Testis (tissue), 2 donors: ENCODE measurements around the gene QSOX2.

Experiments
- POLR2A ChIP-seq: fragments of 450-650 bp; IDR thresholded peaks from one replicate; pipeline ENCODE4 v1.6.1; 2017; ENCODE audit warnings: antibody characterized with exemption, mild to moderate bottlenecking, moderate library complexity
- TF ChIP-seq, protein P1 (sequence below), 3 experiments: fragments of 450-650 bp in 2 of 3; fragments of 200-600 bp in 1 of 3; sonication (generic) in 1 of 3; IDR thresholded peaks; one replicate each; pipeline ENCODE4 v1.5.1; 2016 to 2019; ENCODE audit warnings: antibody characterized with exemption in 3 of 3, mild to moderate bottlenecking in 2 of 3, moderate library complexity in 1 of 3

DNA sequence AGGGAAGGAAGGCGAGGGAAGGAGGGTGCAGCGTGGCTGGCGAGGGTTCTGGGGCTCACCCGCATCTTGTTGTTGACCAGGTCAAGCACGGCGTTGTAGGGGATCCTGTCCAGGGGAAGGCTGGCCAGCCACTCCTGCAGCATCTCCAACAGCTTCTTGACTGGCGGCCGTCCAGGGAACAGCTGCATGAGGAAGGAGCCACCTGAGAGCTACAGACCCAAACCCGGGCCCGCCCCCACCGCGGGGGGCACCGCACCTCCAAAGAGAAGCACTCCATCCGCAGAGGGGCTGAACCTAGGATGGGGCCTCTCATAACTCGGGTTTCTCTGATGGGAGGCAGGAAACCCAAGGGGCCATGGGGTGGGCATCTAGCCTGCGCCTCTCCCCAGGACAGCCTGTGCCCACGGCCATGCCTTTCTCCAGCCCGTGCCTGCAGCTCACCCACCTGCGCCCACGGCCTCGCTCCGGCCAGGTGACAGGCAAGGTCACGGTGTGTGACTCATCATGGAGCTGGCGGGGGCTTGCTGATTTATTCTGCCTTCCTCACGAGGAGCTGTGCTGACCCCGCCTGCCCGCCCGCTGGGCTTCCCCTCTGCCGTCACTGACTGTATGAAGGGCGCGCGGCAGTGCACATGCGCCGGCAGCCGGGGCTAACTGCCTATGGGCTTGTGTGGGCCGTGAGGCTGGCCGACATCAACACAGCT, 28.9 kb downstream of the QSOX2 start:
- TF ChIP-seq, protein P1, sequence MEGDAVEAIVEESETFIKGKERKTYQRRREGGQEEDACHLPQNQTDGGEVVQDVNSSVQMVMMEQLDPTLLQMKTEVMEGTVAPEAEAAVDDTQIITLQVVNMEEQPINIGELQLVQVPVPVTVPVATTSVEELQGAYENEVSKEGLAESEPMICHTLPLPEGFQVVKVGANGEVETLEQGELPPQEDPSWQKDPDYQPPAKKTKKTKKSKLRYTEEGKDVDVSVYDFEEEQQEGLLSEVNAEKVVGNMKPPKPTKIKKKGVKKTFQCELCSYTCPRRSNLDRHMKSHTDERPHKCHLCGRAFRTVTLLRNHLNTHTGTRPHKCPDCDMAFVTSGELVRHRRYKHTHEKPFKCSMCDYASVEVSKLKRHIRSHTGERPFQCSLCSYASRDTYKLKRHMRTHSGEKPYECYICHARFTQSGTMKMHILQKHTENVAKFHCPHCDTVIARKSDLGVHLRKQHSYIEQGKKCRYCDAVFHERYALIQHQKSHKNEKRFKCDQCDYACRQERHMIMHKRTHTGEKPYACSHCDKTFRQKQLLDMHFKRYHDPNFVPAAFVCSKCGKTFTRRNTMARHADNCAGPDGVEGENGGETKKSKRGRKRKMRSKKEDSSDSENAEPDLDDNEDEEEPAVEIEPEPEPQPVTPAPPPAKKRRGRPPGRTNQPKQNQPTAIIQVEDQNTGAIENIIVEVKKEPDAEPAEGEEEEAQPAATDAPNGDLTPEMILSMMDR (IDR thresholded peaks at IDR 0.05) = no peak
- no peak for TF ChIP-seq POLR2A
